Activated CD4-positive, CD25-positive, alpha-beta regulatory T cell treated with anti-CD3 and anti-CD28 coated beads, Interleukin-2, amount 50 U/mL, for 24 hours (primary cell): ENCODE data around the gene SCLY.
"Not testable (repeated sequence)": the region's sequence is repeated elsewhere in the genome, so short reads cannot be mapped to it uniquely, and the experiment has no call there.

Experiments
- ATAC-seq, 2 donors: fragments of 150-1000 bp; cut with Tn5 transposase; one replicate each; pipeline ENCODE4 v1.10.0; 2021; ENCODE audit warnings: mild to moderate bottlenecking in 1 of 2, moderate library complexity in 1 of 2

The SCLY gene

GRCh38 chr2:238040918-238041317 is 19.9 kb upstream of the SCLY start:
- ATAC-seq = no peak

- ATAC-seq = no peak
Observed at GRCh38 chr2:238042090-238042489, 18.7 kb upstream of the SCLY start.

GRCh38 chr2:238042849-238043584 is 17.8 kb upstream of the SCLY start:
- ATAC-seq = no peak

GRCh38 chr2:238043851-238044250 is 16.9 kb upstream of the SCLY start:
- no peak for ATAC-seq

GRCh38 chr2:238045575-238045974 is 15.2 kb upstream of the SCLY start:
- no peak for ATAC-seq

GRCh38 chr2:238046725-238047270 is 14.0 kb upstream of the SCLY start:
- no peak for ATAC-seq

DNA sequence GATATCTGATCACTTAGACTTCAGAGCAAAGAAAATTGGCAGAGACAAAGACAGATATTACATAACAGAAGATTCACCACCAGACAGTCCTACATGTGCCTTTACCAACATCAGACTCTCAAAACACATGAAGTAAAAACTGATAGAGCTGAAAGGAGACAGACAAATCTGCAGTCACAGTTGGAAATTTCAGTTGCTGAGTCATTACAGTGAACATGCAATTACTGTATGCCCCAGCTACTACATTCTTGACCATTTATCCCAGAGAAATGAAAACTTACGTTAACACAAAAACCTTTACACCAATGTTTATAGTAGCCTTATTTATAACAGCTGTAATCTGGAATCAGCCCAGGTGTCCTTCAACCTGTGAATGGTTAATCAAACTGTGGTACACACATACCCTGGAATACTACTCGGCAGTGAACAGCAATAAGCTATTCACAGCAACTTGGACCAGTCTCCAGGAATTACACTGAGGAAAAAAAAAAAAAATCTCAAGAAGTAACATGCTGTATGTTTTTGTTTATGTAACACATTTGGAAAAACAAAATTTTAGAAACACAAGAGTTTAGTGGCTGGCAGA is 7.5 kb upstream of the SCLY start:
- ATAC-seq = no peak

DNA sequence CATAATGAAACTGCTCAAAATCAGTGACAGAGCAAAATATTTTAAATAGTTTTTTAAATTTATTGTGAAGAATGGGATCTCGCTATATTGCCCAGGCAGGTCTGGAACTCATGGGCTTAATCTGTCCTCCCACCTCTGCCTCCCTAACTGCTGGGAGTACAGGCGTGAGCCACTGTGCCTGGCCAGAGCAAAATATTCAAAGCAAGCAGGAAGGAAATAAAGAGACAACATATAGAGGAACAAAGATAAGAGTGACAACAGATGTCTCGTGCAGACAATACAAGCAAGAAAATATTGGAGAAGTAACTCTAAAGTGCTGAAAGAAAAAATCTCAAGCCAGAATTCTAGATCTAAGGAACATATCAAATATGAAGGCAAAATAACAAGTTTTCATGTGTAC is 5.0 kb upstream of the SCLY start:
- ATAC-seq = no peak

DNA sequence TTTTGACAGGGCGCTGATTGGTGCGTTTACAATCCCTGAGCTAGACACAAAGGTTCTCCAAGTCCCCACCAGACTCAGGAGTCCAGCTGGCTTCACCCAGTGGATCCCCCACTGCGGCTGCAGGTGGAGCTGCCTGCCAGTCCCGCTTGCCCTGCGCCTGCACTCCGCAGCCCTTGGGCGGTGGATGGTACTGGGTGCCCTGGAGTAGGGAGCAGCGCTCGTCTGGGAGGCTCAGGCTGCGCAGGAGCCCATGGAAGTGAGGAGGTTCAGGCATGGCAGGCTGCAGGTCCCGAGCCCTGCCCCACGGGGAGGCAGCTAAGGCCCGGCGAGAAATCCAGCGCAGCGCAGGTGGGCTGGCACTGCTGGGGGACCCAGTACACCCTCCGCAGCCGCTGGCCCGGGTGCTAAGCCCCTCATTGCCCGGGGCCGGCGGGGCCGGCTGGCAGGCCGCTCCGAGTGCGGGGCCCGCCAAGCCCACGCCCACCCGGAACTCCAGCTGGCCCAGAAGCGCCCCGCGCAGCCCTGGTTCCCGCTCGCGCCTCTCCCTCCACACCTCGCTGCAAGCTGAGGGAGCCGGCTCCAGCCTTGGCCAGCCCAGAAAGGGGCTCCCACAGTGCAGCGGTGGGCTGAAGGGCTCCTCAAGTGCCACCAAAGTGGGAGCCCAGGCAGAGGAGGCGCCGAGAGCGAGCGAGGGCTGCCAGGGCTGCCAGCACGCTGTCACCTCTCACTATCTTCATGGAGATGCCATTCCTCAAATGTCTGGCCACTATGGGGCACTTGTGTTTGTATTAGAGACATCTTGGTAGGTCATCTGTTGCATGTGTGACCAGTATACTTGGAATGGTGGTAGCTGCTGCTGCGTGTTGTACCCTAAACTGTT is 2.9 kb upstream of the SCLY start:
- ATAC-seq = not testable (repeated sequence)

GRCh38 chr2:238059505-238059904 is 1.3 kb upstream of the SCLY start:
- no peak for ATAC-seq

DNA sequence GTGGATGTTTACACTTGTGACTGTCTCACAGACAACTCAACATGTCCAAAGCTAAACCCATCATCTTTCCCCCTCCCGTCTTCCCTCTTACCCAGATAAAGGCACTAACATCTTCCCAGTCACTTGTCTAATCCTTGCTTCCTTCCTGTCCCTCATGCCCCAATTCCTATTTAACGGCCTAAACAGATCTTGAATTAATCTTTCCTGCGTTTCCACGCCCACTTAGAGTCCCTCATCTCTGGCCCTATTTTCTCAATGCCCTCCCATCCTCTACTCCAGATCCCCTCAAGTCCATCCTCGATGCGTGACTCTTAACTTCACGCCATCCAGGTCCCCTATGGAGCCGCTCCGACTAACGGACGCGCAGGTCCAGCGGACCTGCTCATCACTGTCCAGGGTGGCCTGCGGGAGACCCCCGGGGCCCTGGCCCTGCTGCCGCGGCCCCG is 682 bp upstream of the SCLY start:
- no peak for ATAC-seq

DNA sequence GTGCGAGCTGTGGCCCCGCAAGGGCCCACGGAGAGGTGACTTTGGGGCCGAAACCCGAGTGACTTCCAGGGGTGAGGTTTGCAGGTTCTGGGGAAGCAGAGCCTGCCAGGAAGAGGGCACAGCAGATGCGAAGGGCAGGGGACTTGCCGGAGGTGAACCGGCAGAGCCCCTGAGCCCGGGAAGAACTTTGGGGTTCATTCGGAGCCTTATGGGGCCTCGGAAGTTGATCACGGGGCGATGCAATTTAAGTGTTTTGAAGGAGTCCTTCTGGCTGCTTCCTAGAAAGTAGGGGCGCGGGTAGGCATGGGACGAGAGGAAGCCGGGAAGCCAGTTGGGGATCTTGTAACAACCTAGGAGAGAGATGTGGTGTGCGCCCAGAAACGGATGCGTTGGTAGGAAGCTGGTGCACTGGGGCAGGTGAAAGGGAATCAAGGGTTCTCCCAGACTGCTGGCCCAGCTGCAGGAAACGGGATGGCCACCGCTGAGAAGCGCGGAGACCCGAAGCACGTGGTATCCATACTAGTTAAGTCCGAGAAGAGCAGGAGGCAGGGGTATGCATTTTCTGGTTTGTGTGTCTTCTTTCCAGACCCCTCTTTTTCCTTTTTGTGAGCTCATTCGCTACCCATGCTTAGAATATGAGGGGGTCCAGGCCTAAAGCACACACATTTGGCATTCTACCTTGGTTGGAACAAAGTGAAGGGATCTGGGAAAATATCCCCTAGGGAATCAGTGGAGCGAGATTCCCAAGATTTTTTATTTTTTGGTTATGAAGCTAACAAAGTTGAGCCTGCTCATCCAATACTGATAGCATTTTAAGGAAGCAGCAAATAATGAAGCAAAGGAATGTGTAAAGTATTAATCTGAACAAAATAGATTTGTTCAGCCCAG is 758 bp downstream of the SCLY start:
- ATAC-seq = peak in 1 of 2 donors; percentile 1

DNA sequence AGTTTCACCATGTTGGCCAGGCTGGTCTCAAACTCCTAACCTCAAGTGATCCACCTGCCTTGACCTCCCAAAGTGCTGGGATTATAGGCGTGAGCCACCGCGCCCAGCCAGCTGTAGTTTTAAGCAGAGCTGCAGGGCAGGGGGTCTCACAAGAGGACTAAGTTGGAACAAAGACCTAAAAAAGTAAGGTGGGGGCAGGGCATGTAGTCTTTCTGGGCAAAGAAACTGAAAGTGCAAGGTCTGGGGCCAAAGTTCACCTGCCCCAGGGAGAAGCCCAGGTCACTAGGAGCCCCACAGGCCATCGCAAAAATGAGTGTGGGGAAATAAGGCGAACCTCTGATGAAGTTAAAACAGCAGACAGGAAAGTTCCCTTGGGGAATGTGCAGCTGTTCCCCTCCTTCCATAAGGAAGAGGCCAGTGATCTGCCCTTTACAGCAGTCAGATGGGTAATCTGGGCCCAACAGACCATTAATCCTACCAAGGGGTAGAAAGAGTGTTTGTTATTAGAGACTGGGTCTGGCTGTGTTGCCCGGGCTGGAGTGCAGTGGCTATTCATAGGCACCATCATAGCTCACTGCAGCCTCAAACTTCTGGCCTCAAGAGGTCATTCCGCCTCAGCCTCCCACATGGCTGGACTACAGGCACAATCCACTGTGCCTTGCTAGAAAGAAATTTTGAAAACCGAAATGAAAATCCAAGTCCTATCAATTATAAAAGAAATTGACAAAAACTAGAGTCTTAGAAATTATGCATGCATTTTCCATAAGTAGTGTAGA is 2.8 kb downstream of the SCLY start:
- no peak for ATAC-seq

- no peak for ATAC-seq
Observed at GRCh38 chr2:238064376-238064775, 3.6 kb downstream of the SCLY start.

GRCh38 chr2:238065071-238065846 is 4.5 kb downstream of the SCLY start:
- no peak for ATAC-seq

GRCh38 chr2:238066218-238066617 is 5.4 kb downstream of the SCLY start:
- no peak for ATAC-seq

DNA sequence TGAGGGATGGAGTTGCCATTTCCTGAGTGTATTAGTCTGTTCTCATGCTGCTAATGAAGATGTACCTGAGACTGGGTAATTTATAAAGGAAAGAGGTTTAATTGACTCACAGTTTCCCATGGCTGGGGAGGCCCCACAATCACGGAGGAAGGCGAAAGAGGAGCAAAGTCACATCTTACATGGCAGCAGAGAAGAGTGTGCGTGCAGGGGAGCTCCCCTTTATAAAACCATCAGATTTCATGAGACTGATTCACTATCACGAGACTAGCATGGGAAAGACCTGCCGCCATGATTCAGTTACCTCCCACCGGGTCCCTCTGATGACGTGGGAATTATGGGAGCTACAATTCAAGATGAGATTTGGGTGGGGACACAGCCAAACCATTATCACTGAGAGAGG is 5.9 kb downstream of the SCLY start:
- peak; percentile 62 to 66 for ATAC-seq

- no peak for ATAC-seq
Observed at GRCh38 chr2:238067939-238068338, 7.1 kb downstream of the SCLY start.

- ATAC-seq = no peak
Observed at GRCh38 chr2:238069021-238069709, 8.4 kb downstream of the SCLY start.

- ATAC-seq = no peak
Observed at GRCh38 chr2:238069877-238070276, 9.1 kb downstream of the SCLY start.
